Fibroblast of villous mesenchyme (primary cell): ENCODE data around the gene CDH23. TPM values are rescaled to one million over a fixed set of nuclear protein-coding genes. Genes with fewer than 3 reads are reported as not detected.
"Not testable (repeated sequence)": the region's sequence is repeated elsewhere in the genome, so short reads cannot be mapped to it uniquely, and the experiment has no call there.

Experiments used
- DNase-seq: peaks from one replicate; pipeline ENCODE4 v3.0.0-alpha.2; 2010; ENCODE audit warnings: low read depth
- H3K4me3 ChIP-seq: 2 replicates; pipeline ENCODE4 v1.5.1; 2011; ENCODE audit warnings: low read depth, mild to moderate bottlenecking, low read length
- total RNA-seq: library from RNA; depleted of rRNA; stranded (reverse); fragments of >200 nt; gene quantifications from 2 replicates; pipeline ENCODE4 v1.2.3, GENCODE V29; 2012
- TF ChIP-seq, protein P1 (sequence below): IDR thresholded peaks from 2 replicates; pipeline ENCODE4 v1.5.1; 2012; ENCODE audit warnings: low read depth, mild to moderate bottlenecking, low read length; ENCODE audit not compliant: insufficient read depth

Gene CDH23
- total RNA-seq, 1 donor: under 0.01 TPM

DNA sequence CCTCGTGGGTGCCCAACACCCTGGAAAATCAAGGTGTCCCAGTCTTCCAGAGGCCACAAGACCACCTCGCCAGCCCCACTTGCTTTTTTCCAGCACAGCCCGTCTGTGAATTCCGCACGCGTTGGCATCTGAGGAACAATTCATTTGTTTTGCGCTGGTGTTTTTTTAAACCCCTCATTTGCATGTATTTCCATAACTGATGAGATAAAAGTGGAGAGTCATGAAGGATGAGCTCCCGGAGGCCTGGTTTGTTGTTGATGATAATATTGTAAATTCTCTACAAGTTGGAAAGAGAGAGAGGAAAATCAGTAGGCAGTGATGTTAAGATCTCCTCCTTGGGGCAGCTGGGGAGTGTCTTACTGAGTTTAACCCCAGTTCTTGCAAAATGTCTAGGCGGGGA, 43.1 kb upstream of the CDH23 start:
- DNase-seq: no peak
- TF ChIP-seq, protein P1, sequence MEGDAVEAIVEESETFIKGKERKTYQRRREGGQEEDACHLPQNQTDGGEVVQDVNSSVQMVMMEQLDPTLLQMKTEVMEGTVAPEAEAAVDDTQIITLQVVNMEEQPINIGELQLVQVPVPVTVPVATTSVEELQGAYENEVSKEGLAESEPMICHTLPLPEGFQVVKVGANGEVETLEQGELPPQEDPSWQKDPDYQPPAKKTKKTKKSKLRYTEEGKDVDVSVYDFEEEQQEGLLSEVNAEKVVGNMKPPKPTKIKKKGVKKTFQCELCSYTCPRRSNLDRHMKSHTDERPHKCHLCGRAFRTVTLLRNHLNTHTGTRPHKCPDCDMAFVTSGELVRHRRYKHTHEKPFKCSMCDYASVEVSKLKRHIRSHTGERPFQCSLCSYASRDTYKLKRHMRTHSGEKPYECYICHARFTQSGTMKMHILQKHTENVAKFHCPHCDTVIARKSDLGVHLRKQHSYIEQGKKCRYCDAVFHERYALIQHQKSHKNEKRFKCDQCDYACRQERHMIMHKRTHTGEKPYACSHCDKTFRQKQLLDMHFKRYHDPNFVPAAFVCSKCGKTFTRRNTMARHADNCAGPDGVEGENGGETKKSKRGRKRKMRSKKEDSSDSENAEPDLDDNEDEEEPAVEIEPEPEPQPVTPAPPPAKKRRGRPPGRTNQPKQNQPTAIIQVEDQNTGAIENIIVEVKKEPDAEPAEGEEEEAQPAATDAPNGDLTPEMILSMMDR: no peak
- H3K4me3 ChIP-seq: no peak overlapping the region

DNA sequence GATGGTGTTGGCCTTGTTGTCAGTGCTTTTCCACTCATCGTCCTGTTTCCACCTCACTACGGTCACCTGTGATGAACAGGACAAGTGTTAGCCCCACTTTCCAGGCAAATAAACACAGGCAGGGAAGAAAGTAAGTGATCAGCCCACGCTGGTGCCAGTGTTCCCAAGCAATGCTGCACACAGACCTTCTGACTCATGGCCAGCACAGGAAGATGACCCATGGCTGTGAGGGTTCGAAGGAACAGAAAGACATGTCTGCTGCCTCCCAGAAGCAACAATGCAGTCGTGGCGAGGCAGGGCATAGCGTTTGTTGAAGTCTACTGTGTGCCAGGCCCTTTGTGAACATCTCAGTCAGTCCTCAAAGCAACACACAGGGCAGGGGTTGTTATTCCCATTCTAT, 41.9 kb upstream of the CDH23 start:
- no peak for DNase-seq
- H3K4me3 ChIP-seq: no peak overlapping the region
- TF ChIP-seq, protein P1: no peak

DNA sequence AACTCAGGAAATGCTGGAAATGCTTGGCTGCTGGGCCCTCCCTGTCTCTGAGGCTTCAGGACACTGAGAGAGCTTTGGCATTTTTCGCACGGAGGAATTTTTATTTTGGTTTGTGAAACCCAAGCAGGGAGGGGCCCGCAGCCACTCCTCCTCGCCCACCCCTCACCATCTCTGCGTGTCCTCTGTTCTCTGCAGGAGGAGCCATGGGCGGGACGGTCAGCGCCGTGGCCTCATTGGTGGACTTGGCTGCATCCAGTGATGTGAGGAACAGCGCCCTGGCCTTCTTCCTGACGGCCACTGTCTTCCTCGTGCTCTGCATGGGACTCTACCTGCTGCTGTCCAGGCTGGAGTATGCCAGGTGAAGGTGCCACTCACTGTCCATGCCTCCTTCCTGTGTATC, 40.8 kb upstream of the CDH23 start:
- H3K4me3 ChIP-seq: no peak overlapping the region
- TF ChIP-seq, protein P1: no peak
- no peak for DNase-seq

DNA sequence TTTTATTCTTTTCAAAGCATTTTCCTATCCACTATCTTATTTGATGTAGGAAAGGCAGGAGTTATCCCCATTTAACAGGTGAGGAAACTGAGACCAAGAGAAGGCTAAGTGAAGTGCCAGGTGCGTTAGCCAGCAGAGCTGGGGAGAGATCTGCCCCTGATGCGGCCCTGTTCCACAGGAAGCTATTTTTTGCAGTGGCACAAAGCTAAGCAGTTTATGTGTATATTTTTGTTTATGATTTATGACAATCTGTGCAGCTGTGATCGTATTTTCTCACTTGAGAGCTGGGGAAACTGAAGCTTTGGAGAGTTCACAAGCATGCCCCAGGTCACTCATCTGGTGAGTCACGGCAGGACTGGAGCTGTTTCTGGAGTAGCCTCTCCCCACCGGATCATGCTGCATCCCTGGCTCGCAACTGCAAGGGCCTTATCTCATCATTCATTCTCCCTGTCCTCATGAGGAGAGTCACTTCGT, 38.9 kb upstream of the CDH23 start:
- DNase-seq: peak; percentile 75
- TF ChIP-seq, protein P1: no peak
- no peak overlapping the region for H3K4me3 ChIP-seq

DNA sequence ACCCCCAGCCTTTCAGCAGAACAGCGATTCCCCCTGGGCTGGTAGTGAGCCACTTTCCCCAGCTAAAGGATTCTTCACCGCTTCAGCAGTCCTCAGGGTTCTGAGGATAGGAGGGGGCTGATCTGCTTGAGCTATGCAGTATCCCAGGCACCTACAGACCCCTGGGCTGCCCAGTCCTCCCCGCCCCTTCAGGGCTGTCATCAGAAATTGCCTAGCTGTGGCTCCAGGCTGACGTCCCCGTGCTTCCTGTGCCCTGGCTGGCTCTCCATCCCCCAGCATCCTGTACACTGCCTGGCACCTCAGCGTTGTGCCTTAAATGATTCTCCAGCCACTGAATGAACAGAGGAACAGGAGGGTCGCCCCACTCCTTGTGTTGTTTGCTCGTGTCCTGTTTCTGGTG, 38.4 kb upstream of the CDH23 start:
- TF ChIP-seq, protein P1: no peak
- DNase-seq: no peak
- H3K4me3 ChIP-seq: no peak overlapping the region

DNA sequence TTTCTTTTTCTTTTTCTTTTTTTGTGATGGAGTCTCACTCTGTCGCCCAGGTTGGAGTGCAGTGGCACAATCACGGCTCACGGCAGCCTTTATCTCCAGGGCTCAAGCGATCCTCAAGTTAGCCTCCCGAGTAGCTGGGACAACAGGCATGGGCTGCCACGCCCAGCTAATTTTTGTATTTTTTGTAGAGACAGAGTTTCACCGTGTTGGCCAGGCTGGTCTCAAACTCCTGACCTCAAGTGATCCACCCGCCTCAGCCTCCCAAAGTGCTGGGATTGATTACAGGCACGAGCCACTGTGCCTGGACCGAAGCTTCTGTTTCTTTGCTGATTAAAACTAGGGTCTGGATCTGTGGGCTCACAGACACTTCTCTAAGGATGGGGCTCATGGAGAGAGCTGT, 37.8 kb upstream of the CDH23 start:
- DNase-seq, H3K4me3 ChIP-seq: not testable (repeated sequence)

DNA sequence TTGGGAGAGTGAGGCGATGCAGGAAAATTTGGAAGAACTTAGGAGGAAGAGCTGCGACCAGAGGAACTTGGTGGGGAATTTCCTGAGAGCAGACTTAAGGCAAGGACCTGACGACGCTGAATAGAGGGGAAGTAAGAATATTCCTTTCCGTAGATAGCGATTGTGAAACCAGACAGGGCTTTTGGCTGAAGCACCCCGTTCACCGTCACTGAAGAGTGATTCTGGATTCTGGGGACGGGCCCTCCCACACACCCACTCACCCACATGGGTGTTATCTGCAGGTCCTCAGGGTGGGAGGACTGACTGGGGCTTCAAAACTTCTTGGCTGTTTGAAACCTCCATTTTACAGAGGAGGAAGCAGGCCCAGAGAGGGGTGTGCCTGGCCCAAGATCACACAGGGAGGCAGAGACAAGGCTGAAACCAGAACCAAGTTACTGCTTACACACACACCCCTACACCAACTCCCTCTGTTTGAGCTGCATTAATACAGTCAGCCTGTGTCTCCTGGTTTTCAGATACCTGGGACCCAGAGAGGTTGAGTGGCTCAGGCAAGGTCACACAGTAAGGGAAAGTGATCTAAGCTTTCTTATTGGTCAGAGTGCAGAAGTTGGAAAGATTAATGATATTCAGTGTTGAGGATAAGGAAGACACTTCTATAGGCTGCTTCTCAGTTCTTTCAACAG, 37.2 kb upstream of the CDH23 start:
- H3K4me3 ChIP-seq: no peak overlapping the region
- peak; percentile 19 for DNase-seq
- TF ChIP-seq, protein P1: no peak
